Common myeloid progenitor, CD34-positive (primary cell): ENCODE results near the gene GTSF1L. TPM values are rescaled to one million over a fixed set of nuclear protein-coding genes. Genes with fewer than 3 reads are reported as not detected.

Source experiments
- CTCF ChIA-PET: fragments of 350-600 bp; sonication (Branson Sonifier 250); formaldehyde crosslinking; loops from one replicate; lab custom pipeline; 2021; ENCODE audit warnings: antibody characterized with exemption; lab: Charles Lee
- POLR2A ChIA-PET: fragments of 350-600 bp; sonication (Branson Sonifier 250); formaldehyde crosslinking; loops from one replicate; lab custom pipeline; 2021; ENCODE audit warnings: antibody characterized with exemption; lab: Charles Lee
- DNase-seq, 3 donors: peaks; one replicate each; pipeline versions ENCODE4 v3.0.0 to v3.0.0-alpha.2; 2013
- H3K27ac ChIP-seq, 2 experiments: 1 replicate in 1 of 2; 2 replicates in 1 of 2; pipeline ENCODE4 v1.7.0; 2013; ENCODE audit warnings: inconsistent platforms in 2 of 2, low read length in 2 of 2, mild to moderate bottlenecking in 2 of 2, low read depth in 1 of 2, moderate library complexity in 1 of 2; ENCODE audit not compliant: severe bottlenecking in 2 of 2, insufficient read depth in 1 of 2, poor library complexity in 1 of 2
- H3K27me3 ChIP-seq, 5 experiments: replicated peaks in 2 of 5; 1 replicate in 3 of 5; 2 replicates in 2 of 5; pipeline versions ENCODE4 v1.6.1 to v1.7.0; 2013; ENCODE audit warnings: low read length in 4 of 5, mild to moderate bottlenecking in 2 of 5, moderate library complexity in 2 of 5, inconsistent platforms in 1 of 5; ENCODE audit not compliant: insufficient read depth in 5 of 5, control insufficient read depth in 4 of 5
- H3K36me3 ChIP-seq, 4 experiments: 1 replicate in 2 of 4; 2 replicates in 2 of 4; pipeline versions ENCODE4 v1.6.1 to v1.7.0; 2013; ENCODE audit warnings: low read length in 3 of 4, control low read depth in 1 of 4, mild to moderate bottlenecking in 1 of 4; ENCODE audit not compliant: control insufficient read depth in 4 of 4, insufficient read depth in 4 of 4
- H3K4me1 ChIP-seq, 4 experiments: 1 replicate in 3 of 4; 2 replicates in 1 of 4; pipeline versions ENCODE4 v1.6.1 to v1.7.1; 2013; ENCODE audit warnings: low read length in 3 of 4, mild to moderate bottlenecking in 3 of 4, control low read depth in 1 of 4, inconsistent platforms in 1 of 4, moderate library complexity in 1 of 4; ENCODE audit not compliant: control insufficient read depth in 4 of 4, insufficient read depth in 4 of 4; ENCODE audit errors: control extremely low read depth in 1 of 4
- H3K4me3 ChIP-seq, 7 experiments: 1 replicate in 4 of 7; 2 replicates in 3 of 7; pipeline versions ENCODE4 v1.5.1 to v1.7.0; 2013; ENCODE audit warnings: mild to moderate bottlenecking in 7 of 7, low read length in 6 of 7, moderate library complexity in 6 of 7, inconsistent platforms in 2 of 7, low read depth in 2 of 7, control low read depth in 1 of 7; ENCODE audit not compliant: insufficient read depth in 4 of 7, control insufficient read depth in 1 of 7; ENCODE audit errors: extremely low read depth in 1 of 7
- H3K9me3 ChIP-seq, 5 experiments: 1 replicate in 4 of 5; 2 replicates in 1 of 5; pipeline versions ENCODE4 v1.6.1 to v1.7.1; 2013; ENCODE audit warnings: low read length in 4 of 5, mild to moderate bottlenecking in 2 of 5, inconsistent platforms in 1 of 5, low read depth in 1 of 5, moderate library complexity in 1 of 5; ENCODE audit not compliant: control insufficient read depth in 4 of 5, insufficient read depth in 2 of 5; ENCODE audit errors: control extremely low read depth in 1 of 5
- WGBS: methylation state at CpG from one replicate; pipeline ENCODE4 v1.1.5; 2013; ENCODE audit not compliant: insufficient coverage; 5-methylcytosine and 5-hydroxymethylcytosine counted together
- polyA plus RNA-seq: library from polyadenylated mRNA; unstranded; fragments of 120-200 nt; gene quantifications from one replicate; pipeline ENCODE4 v1.2.1, GENCODE V29; 2013

The GTSF1L gene
- polyA plus RNA-seq = not detected

DNA sequence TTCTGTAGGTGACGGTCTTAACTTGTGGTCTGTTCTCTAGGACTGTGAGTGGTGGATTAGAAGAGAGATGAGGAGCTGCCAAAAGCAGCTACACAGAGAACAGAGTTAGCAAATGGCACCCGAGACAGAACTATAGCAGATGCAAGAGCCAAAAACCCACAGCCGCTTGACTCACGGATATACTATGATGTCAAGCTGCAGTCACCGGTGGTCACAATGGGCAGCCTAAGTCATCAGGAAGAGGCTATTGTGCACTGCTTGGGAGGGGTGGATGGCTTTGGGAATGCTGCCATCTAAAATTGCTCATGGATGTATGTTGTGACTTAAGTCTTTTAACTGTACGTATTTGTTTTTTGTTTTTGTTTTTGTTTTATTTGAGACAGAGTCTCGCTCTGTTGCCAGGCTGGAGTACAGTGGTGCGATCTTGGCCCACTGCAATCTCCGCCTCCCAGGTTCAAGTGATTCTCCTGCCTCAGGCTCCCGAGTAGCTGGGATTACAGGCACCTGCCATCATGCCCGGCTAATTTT lies at the start of gene GTSF1L:
TSS of gene GTSF1L (minus strand) at position 192 of the 528 bp plus-strand sequence. CDS start 308 bp downstream, outside the sequence.
- no peaks in the 10 kb centered on the region for H3K4me1 ChIP-seq
- H3K36me3 ChIP-seq = no peaks in the 10 kb centered on the region
- no peak within 1 kb of the TSS for H3K4me3 ChIP-seq
- no peak within 1 kb of the TSS for H3K27ac ChIP-seq
- DNase-seq = no peak
- CTCF ChIA-PET = no interaction called here
- peaks cover 0 to 18% (median under 1%) of the 10 kb centered on the region in 5 experiments for H3K27me3 ChIP-seq
- POLR2A ChIA-PET = no interaction called here
- WGBS = 81% methylated on average over 8 of the region's 11 CpGs
- peaks cover 0 to 5% (median 0%) of the 10 kb centered on the region in 5 experiments for H3K9me3 ChIP-seq

DNA sequence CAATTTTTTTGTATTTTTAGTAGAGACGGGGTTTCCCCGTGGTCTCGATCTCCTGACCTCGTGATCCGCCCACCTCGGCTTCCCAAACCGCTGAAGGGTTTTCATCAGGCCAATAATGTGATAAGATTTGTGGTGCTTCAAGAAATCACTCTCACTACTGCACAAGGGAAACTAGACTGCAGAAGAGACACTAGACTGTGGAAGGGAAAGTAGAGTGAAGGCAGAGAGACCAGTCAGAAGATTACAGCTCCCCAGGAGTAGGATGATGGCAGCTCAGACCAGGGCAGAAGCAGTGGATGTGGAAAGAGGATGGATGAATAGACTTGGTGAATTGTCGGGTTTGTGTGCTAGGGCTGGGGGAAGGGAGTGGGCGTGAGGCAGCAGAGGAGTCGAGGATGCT lies 48.0 kb upstream of the GTSF1L start:
- Histone ChIP-seq H3K4me1 (peaks cover 0 to 2% (median 0%) of the 10 kb centered on the region in 4 experiments), H3K36me3 (no peaks in the 10 kb centered on the region), H3K9me3 (peaks cover 0 to 16% (median 5%) of the 10 kb centered on the region in 5 experiments), H3K27ac (no peak overlapping the region), H3K4me3 (no peak overlapping the region), H3K27me3 (peaks cover 0 to 16% (median 0%) of the 10 kb centered on the region in 5 experiments)
- POLR2A ChIA-PET = no interaction called here
- no peak for DNase-seq
- WGBS = no CpG with 5 or more reads among the region's 10 CpGs
- CTCF ChIA-PET = no interaction called here

DNA sequence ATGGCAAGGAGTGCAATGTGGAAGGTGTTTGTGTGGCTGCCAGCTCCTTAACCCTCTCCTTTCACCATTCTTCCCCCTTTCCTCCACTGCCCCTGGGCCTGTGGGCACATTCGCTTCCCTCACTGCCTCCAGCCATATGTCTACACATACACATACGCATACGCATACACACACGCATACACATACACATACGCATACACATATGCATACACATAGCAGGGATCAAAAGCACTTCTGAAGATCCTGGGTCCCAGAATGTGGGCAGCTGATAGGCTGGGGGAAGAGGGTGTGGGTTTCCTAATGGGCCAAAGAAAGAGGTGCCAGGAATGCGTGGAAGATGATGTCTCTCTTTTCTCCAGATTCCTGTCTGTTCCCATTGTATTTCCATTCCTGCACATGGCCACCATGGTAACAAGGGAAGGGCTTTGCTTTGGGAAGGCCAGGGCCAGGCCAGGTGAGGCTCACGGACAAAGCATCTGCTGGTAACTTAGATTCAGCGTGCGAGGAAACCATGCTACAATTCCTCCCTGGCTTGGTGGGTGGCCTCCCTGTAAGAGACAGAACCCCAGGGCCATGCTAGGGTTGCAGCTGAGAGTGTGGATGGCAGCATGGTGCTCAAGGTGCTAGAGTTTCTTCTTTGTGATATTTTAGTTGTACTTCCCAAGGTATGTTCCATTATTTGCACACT lies 44.8 kb upstream of the GTSF1L start:
- Histone ChIP-seq H3K27ac (no peak overlapping the region), H3K27me3 (peaks cover 0 to 37% (median 10%) of the 10 kb centered on the region in 5 experiments), H3K9me3 (peaks cover 0 to 6% (median 0%) of the 10 kb centered on the region in 5 experiments), H3K36me3 (no peaks in the 10 kb centered on the region), H3K4me3 (no peak overlapping the region), H3K4me1 (peaks cover 0 to 2% (median 0%) of the 10 kb centered on the region in 4 experiments)
- CTCF ChIA-PET = no interaction called here
- POLR2A ChIA-PET = no interaction called here
- WGBS = 100% methylated on average over 8 of the region's 9 CpGs
- DNase-seq = no peak

DNA sequence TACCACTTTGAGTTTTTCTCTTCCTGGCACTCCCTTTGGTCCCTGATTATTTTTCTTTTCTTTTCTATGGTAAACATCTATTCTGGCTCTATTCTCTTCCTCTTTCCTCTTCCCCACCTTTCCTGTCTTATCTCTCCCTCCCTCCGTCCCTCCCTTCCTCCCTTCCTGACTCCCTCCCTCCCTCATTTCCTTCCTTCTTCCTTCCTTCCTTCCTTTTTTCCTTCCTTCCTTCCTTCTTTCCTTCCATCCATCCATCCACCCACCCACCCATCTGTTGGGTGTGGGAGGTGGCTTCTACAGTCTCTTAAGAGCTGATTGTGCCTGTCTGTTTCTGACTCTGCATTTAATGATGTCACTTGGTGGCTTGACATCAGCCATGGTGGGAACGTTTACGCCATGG lies 43.5 kb upstream of the GTSF1L start:
- WGBS = 0% methylated on average over 1 of the region's 3 CpGs
- no peak overlapping the region for H3K4me3 ChIP-seq
- ChIA-PET POLR2A (no interaction called here), CTCF (no interaction called here)
- no peaks in the 10 kb centered on the region for H3K36me3 ChIP-seq
- DNase-seq = no peak
- H3K4me1 ChIP-seq = peaks cover 0 to 2% (median 0%) of the 10 kb centered on the region in 4 experiments
- no peak overlapping the region for H3K27ac ChIP-seq
- H3K27me3 ChIP-seq = peaks cover 0 to 50% (median 12%) of the 10 kb centered on the region in 5 experiments
- H3K9me3 ChIP-seq = peaks cover 0 to 6% (median 0%) of the 10 kb centered on the region in 5 experiments

DNA sequence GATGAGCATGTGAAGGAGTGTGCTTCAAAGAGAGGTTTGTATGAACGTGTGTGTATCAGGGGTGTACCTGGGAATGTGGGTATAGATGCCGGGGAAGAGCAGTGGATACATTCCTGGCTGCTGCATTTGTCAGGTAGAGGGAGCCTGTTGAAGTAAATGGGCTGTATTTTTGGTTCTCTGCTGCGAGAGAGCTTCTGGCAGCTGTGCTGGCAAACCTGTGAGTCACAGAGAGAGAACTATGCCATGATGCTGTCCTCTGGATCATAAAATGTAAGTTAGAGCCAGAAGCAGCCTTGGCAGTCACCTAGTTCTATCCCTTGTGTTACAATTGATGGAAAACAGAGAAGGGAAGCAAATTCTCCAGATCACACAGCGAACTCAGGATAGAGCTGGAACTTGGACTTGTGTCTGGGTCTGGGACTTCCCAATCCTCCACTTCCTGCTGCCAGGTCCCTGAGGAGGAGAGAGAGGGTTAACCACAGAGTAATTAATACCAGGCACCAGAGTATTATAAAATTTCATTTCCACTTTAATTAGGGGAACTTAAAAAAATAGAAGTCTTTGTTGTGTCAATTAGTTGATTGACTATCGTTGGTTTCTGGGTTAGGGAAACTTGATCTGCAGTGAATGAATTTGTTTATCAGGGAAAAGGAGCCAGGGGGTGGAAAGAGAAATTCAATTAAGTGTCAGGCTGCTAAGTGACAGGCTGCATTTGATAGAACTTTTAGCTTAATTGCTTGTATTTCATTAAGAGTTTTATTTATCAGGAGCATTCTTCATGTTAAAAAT lies 41.1 kb upstream of the GTSF1L start:
- CTCF ChIA-PET = no interaction called here
- WGBS = 53% methylated on average over 5 of the region's 5 CpGs

DNA sequence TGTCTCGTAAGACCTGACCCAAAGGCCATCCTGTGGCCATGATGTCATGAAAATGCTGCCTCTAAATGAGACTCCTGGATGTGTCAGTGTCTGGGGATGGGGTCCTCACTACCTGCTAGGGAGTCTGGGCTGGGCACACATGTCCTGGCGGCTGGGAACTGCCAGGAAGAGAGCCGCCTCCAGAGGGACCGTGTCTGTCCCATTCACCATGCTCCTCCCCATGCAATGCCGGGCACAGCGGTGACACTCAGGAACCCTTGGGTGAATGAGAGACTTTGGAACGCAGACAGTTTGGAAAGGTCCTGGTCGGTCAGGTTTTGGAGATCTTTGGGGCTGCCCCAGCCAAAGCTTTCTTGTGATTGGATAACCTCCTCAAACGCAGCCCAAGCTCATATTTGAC lies 40.1 kb upstream of the GTSF1L start:
- H3K27me3 ChIP-seq = peaks cover 0 to 44% (median 12%) of the 10 kb centered on the region in 5 experiments
- CTCF ChIA-PET = no interaction called here
- peaks cover 0 to 2% (median 0%) of the 10 kb centered on the region in 5 experiments for H3K9me3 ChIP-seq
- H3K4me1 ChIP-seq = no peaks in the 10 kb centered on the region
- no peak overlapping the region for H3K4me3 ChIP-seq
- no peaks in the 10 kb centered on the region for H3K36me3 ChIP-seq
- POLR2A ChIA-PET = no interaction called here
- no peak for DNase-seq
- WGBS = 77% methylated on average over 9 of the region's 9 CpGs
- H3K27ac ChIP-seq = no peak overlapping the region

More for the DNA sequence above, 41.1 kb upstream of the GTSF1L start:
- Histone ChIP-seq H3K36me3 (no peaks in the 10 kb centered on the region), H3K9me3 (peaks cover 0 to 6% (median 0%) of the 10 kb centered on the region in 5 experiments), H3K27me3 (peaks cover 0 to 45% (median 12%) of the 10 kb centered on the region in 5 experiments), H3K4me1 (peaks cover 0 to 2% (median 0%) of the 10 kb centered on the region in 4 experiments), H3K4me3 (no peak overlapping the region), H3K27ac (no peak overlapping the region)
- POLR2A ChIA-PET = no interaction called here
- DNase-seq = no peak
